NCI-H128 (cell line): ENCODE data around the gene TMPRSS6.

Experiments
- DNase-seq: peaks from one replicate; lab custom pipeline; 2025; ENCODE audit not compliant: unreplicated experiment; lab: John Stamatoyannopoulos, UW

Gene TMPRSS6

GRCh38 chr22:37030560-37031281 is 78.8 kb downstream of the TMPRSS6 start:
- no peak for DNase-seq

DNA sequence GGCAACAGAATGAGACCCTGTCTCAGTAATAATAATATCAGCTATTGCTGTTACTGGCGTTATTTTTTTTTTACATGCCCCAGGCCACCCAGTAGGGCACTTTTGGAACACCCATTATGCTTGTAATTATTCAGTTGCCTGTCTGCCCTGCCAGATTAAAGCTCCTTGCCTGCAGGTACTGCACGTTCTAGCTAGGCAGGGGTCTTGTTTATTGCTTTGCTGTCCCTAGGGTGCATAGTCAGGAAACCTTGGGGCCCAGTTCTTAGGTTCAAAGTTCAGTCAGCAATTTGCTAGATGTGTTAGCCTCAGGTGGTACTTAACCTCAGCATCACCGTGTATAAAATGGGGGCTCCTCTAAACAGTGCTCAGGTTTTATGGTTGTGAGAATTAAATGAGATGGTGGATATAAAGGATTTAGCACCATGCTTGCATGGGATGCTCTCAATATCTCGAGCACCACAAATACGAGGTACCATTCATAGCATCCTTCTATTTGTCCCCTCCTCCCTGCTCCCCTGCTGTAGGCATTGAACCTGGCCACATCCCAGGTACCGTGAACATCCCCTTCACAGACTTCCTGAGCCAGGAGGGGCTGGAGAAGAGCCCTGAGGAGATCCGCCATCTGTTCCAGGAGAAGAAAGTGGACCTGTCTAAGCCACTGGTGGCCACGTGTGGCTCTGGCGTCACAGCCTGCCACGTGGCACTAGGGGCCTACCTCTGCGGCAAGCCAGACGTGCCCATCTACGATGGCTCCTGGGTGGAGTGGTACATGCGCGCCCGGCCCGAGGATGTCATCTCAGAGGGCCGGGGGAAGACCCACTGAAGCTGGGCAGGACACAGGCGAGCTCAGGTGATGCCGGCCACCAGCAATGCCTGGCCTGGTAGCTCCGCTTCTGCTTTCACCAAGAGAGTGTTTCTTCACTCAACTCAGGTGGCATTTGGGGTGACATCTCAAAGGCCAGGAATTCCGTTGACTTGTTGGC is 80.5 kb downstream of the TMPRSS6 start:
- DNase-seq: no peak

DNA sequence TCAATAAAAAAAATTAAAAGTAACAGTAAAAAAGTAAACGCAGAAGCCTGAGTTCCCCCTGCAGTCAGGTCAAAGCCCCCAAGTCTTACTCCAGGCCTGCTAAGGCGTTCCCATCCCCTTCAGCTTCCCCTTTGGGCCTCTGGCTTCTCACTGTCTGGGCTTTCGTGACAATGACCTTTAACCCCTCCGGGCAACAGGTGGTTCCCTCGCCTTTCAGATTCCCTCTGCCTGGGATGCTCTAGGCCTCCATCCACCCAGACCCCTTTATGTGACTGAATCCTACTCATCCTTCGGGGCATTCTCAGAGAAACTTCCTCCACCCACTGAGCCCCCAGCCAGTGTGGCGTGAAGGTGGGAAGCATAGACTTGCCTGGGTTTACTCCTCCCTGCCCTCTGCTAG is 82.0 kb downstream of the TMPRSS6 start:
- DNase-seq: no peak

GRCh38 chr22:37026325-37026724 is 83.2 kb downstream of the TMPRSS6 start:
- no peak for DNase-seq

DNA sequence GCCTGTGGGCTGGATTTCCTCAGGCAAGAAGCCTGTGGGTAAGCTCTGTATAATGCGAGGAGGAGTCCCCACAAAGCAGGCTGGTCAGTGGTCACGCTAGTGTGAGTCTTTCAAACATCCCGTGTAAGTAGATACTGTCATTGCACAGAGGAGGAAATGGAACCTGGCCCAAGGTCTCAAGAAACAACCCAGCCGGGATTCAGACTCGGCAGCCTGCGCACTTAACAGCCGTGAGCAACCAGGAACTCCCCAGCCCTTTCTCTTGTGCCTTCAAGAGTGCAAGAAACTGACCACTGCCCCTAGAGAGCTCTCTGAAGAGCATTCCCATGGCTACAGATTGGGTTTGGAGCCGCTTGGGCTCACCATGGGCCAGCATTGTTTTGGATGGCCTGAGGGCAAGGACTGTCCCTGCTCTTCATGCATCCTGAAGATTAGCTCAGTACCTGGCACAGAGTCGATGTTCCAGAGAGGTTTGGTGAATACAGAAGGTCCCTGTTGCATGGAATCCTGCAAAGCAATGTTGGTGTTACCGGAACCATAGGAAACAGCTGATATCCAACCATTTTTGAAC is 83.9 kb downstream of the TMPRSS6 start:
- no peak for DNase-seq

DNA sequence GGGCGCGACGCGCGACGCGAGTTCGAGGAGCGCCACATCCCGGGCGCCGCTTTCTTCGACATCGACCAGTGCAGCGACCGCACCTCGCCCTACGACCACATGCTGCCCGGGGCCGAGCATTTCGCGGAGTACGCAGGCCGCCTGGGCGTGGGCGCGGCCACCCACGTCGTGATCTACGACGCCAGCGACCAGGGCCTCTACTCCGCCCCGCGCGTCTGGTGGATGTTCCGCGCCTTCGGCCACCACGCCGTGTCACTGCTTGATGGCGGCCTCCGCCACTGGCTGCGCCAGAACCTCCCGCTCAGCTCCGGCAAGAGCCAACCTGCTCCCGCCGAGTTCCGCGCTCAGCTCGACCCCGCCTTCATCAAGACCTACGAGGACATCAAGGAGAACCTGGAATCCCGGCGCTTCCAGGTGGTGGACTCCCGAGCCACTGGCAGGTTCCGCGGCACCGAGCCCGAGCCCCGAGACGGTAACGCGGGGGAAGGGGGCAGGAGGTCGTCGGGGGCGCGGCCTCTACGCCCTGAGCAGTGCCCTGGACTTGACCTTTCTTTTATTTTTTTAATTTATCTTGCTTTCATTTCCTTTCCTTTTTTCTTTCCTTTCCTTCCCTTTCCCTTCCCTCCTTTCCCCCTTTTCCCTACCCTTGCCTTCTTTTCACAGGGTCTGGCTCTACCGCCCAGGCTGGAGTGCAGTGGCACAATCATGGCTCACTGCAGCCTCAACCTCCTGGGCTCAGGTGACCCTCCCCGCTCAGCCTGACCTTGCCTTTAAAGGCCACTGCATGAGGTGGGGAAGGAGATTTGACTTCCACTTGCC is 85.0 kb downstream of the TMPRSS6 start:
- DNase-seq: no peak

GRCh38 chr22:37023743-37024338 is 85.7 kb downstream of the TMPRSS6 start:
- DNase-seq: no peak

DNA sequence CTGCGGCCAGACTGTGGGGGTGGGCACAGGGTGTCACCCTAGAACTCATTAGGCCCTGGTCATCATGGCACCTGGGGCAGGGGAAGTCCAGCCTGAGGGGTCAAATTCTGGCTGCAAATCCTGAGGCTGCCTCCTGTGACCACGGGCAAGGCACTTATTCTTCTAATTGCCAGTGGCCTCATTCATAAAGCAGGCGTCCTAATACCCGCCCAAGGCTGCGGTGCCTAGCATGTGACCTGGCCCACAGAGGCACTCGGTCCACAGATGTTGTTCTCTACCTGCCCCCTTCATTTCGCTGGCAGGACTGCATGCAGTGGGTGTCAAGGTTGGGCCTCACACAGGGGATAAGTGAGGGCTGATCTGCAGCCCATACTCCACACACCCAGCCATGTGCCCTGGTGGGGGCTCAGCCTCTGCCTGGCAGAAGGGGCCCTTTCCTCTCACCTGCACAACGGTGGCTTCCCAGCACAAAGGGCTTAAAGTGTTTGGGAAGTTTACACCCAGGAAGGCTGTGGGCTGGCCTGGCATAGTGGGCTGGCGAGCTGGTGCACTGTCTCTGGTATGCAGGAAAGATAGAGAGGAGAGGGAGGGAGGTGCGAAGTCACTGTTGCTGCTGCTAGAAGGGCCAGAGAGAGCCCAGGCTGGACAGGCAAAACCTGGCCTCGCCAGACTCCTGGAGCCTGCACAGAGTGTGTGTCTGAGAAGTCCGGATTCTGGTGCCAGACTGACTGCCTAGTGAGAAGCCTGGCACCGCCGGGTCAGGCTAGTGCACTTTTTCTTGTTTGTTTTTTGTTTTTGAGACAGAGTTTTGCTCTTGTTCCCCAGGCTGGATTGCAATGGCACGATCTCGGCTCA is 86.8 kb downstream of the TMPRSS6 start:
- DNase-seq: no peak

DNA sequence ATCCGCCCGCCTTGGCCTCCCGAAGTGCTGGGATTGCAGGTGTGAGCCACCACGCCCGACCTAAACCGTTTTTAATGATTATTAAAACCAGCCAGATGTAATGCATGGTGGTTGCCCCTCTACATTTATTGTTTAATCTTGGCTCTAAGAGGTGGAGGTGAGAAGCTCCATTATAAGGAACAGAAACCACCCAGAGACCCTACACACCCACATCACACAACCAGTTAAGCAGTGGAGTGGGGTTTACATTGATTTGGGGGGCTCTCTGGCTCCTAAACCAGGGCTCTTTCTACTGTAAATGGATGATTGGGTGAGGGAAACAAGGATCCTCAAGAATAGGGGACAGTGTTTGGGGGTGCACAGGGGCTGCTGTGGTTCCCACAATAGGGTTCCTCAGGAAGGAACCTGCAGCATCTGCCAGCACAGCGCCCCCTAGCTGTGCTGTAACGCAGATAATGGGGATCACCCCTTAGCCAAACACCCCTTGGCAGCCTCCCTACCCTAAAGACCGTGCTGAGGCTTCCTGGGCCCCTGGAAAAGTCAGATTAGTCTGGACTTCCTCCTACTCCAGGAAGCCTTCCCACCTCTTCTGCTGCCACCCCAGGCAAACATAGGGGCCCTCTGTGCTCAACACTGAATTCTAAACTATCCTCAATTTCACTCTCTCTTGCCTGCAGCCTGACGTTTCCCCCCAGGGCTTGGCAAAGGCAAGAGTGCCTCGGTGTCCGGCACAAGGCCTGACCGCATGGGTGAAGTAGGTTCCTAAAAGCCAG is 87.6 kb downstream of the TMPRSS6 start:
- DNase-seq: no peak

GRCh38 chr22:37021041-37021440 is 88.5 kb downstream of the TMPRSS6 start:
- DNase-seq: no peak

- no peak for DNase-seq
Measured at GRCh38 chr22:37020192-37020479, 89.4 kb downstream of the TMPRSS6 start.

- no peak for DNase-seq
Measured at GRCh38 chr22:37019309-37020191, 90.0 kb downstream of the TMPRSS6 start, which contains the start of the genes MPST and TST. Gene MPST, plus strand, starts transcription at chr22:37019742. Its CDS starts 95 bp downstream, at chr22:37019837. Gene TST, minus strand, starts transcription at chr22:37019447. Its CDS starts 715 bp downstream, at chr22:37018732.

- DNase-seq: no peak
Measured at GRCh38 chr22:37018815-37019308, 90.7 kb downstream of the TMPRSS6 start.

- DNase-seq: no peak
Measured at GRCh38 chr22:37018086-37018814, 91.3 kb downstream of the TMPRSS6 start.

DNA sequence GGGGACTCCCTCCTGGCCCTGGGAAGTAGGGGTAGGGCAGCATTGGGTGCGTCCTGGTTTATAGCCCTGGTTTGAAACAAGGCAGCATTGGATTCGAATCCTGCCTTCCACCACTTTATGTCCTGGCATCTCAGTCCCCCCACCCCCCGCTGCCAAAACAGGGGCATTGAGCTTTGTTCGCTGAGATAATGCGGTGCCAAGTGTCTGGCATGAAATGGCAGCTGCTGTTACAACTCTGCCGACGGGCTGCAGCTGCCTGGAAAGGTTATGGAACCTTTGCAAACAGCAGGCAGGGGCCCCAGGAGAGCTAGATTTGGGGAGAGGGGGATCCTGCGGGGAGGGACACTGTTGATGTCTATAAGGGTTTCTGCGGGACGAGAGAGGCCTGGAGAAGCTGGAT is 92.2 kb downstream of the TMPRSS6 start:
- DNase-seq: no peak

DNA sequence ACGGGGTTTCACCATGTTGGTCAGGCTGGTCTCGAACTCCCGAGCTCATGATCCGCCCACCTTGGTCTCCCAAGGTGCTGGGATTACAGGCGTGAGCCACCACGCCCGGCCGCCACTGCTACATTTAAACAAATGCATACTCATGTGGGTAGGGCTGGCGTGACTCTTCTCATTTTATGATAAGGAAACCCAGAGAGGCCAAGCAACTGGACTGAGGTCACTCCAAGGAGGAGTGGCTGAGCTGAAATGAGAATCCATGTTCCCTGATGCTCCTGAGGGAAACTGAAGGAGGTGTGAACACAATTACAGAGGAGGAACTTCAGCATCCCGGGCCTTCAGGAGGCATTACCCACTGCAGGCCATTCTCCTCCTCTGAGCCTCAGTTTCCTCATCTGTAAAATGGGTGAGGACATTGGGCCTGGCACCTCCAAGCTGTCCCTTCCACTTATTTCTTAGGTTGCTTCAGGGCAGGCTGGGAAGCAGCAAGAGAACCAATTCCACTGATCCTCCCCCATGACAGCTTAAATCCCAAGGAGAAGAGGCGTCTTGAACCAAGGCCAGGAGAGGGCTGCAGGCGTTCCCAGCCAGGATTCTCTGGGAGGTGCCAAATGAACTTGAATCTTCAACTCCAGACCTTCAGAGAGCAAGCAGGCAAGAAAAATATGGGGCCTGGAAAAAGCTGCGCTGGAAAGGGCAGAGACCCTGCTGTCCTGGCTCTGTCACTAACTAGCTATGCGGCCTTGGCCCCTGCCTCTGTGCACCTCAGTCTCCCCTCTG is 93.2 kb downstream of the TMPRSS6 start:
- no peak for DNase-seq
